M059J (cell line): ENCODE data around the gene SMIM20. TPM values are rescaled to one million over a fixed set of nuclear protein-coding genes. Genes with fewer than 3 reads are reported as not detected.
A peak's percentile ranks its signal among the peaks of the same experiment; 100 is the strongest.
"Not testable (repeated sequence)": the region's sequence is repeated elsewhere in the genome, so short reads cannot be mapped to it uniquely, and the experiment has no call there.

ENCODE experiments used
- DNase-seq: peaks from one replicate; pipeline ENCODE4 v3.0.0-alpha.2; 2012; ENCODE audit warnings: low read depth
- total RNA-seq: library from RNA; depleted of rRNA; stranded (reverse); fragments of >200 nt; shearing (Covaris generic); gene quantifications from 2 replicates; pipeline ENCODE4 v1.2.3, GENCODE V29; 2014; rRNA removed

SMIM20 gene
- 50.7 and 54.1 TPM in 2 replicates for total RNA-seq

DNA sequence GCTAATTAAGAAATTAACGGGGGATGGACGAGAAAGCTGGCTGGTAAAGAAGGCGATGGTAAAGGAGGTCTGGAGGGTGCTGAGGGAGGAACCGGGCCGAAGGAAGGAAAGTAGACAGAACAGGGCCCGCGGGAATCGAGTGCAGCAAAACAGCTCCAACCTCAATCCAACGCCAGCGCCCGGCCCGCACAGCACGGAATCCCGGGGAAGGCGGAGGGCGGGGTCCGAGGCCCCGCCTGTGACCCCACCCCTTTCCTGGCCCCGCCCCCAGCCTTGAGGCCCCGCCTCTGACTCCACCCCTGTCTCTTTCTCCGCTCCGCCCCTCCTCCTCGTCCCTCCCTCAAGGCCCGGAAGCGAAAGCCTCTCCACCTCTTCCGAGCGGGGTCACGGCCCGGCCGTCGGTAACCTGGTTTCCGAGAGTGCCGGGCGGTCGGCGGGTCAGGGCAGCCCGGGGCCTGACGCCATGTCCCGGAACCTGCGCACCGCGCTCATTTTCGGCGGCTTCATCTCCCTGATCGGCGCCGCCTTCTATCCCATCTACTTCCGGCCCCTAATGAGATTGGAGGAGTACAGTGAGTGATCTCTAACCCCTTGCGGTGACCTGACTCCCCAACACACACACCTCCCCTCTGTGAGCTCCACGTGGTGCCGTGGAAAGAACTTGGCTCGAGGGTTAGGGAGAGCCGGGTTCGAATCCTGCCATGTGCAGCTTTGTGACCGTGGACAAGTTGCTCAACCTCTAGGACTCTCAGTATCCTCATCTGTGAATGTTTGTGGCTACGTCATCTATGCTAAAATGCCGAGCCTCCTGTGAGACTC lies at the start of gene SMIM20:
SMIM20 (plus strand) TSS at position 370 of the 819 bp plus-strand sequence; CDS start at position 464, 94 bp downstream.
- DNase-seq = peak; percentile 79

DNA sequence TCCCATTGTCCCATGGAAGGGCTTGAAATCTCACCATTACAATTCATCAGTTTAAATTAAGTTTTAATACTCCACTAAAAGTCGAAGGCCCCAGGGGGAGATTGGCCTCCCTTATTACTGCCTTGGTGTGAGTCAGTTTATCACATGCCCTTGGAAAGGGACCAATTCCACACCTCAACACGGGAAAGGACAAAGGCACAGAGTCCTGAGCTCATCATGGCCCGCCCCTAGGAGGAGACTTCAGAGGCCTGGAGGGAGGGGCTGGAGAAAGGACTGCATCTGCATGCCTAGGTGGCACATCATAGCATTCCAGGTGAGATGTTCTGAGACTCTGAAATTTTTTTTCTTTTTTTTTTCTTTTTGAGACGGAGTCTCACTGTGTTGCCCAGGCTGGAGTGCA lies 48.4 kb upstream of the SMIM20 start:
- peak; percentile 67 for DNase-seq

DNA sequence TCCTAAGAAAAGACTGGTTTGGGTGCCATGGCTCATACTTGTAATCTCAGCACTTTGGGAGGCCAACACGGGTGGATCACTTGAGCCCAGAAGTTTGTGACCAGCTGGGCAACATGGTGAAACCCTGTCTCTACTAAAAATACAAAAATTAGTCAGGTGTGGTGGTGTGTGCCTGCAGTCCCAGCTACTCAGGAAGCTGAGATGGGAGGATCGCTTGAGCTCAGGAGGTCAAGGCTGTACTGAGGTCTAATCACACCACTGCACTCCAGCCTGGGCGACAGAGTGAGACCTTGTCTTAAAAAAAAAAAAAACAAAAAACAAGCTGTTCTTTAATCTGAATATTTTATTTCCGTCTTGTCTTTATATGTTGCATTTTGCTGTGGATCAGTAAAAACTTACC lies 47.6 kb upstream of the SMIM20 start:
- not testable (repeated sequence) for DNase-seq

DNA sequence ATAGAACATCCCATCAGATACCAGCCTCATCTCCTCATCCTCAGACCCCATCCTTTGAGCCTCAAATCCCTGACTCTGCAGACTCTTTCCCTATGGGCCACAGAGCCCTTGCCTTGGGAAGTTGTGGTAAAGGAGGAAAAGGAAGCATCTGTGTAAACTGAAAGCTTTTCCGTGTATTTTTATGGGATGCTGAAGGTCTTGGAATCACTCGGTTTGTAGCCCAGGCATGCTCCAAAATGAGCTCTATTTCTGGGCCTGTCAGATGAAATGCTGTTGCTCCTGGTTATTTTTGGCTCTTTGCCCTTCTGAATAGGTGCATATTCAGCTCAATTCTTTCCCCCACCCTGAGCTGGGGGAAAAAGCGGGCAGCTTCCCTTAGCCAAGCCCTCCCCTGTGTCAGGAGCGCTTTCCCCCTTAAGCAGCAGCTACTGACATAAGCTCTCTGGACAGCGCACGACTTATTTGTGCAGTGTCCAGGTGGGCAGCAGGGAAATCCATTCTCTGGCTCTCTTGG lies 46.2 kb upstream of the SMIM20 start:
- no peak for DNase-seq

DNA sequence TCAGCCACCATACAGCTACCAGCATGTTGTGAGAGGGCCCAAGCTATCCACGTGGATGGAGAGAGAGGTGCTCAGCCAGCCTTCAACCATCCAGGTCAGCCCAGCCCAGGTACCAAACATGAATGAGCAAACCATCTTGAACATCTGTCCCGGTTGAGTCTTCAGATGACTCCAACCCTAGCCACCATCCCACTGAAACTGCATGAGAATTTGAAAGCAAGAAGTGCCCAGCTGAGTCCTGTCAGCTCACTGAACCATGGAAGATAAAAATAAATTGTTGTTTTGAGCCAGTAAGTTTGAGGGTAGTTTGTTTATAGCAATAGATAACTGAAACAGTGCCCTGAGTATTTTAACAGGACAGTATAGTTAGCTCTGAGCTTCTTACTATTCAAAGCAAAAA lies 43.9 kb upstream of the SMIM20 start:
- no peak for DNase-seq

DNA sequence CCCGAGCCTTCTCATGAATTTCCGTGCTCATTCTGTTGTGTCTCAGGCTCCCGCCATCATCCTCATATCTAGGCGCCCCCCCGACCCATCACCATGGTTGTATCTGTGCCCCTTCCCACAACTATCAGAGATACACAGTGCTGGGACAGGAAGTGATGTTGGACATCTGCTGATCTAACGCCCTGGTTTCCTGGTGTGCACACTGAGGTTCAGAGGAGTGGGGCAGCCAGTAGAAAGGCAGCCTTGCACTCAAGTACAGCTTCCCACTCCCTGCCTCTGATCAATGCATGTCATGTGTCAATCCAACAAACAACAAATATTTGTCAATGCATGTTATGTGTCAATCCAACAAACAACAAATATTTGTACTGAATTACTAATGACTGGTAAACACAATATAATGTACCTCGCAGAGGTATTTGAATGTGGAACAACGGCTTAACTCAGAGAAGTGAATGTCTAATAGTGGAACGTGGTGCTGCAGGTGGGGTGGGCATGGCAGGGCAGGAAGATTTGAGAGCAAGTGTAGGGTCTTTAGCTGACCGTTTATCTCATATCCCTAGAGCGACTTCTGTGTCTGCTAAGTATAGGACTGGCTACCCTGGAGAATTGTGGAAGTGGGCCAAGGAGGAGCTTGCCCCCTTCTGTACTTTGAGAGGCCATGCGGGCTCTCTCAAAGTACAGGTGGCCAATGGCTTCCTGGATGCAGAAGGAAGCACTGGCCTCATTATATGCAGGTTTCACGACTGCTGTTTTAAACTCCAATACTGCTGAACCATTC lies 41.0 kb upstream of the SMIM20 start:
- DNase-seq = no peak

DNA sequence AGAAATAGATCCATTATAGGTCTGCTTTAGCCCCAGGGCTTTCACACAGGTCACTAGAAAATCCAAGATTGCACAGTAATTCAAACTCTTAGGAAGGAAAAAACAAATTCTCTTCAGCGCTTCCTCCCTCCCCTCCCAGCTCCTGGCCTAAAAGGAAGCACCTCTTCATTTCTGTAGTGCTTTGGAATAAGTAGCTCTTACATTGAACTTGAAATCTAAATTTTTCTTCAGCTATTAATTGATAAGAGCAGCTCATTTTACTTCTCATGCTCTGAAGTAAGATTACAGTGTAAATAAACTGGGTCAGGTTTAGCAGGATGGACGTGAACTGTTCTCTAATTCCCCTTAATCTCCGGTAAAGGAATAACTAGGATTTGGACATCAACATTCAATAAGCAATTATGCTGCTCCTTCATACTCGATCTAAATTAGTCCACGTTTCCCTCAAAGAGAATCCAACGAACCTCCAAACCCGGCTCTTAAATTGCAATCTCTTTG lies 40.3 kb upstream of the SMIM20 start:
- DNase-seq = no peak

DNA sequence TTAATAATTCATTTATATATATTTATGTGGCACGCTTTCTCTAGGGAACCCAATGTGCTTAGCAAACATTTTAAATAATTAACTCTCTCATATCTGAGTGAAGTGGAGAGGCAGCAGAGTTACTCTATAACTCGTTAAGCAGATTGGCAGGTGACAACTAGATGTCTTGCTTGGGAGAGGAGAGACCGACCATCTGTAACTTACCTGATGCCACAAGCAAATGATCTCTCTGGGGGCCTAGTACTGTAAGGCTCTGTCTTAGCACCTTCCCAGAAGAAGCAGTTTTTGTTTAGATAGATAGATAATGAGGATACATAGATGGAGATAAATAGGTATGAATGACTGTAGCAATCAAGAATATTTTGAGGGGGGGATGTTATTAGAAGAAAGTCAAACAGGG lies 39.4 kb upstream of the SMIM20 start:
- no peak for DNase-seq

DNA sequence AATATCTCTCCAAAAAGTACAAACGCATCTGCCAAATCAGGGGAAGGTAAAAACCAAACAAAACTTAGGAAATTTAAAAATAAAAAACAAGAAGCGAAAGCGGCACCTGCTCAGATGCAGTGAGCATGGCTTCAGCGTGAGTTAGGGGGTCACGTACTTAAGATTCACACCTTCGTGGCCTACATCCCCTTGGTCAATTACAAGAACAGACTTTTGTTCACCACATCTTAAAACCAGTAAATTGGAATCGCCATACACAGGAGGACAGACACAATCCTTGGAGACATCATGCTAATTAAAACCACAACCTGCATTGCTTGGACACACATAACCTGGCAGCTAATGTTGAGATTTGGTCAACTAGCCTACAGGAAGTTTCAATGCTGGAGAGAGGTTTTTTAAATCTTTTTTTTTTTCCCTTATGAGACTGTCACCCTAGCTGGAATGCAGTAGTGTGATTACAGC lies 38.7 kb upstream of the SMIM20 start:
- DNase-seq = no peak

DNA sequence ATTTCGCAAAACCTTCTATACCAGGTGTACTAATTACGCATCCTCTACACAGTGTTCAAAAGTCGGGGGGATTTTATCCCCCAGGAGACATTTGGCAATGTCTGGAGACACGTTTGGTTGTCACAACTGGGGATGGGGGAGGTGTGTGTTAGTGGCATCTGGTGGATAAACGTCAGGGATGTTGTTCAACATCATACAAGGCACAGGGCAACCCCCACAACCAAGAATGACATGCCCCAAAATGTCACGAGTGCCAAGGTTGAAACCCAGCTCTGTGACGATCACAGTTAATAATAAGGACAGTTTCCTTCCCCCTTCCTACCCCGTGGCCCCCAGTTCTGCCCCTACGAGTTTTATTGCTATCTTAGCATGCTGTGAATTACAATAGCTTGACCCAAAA lies 35.3 kb upstream of the SMIM20 start:
- no peak for DNase-seq

DNA sequence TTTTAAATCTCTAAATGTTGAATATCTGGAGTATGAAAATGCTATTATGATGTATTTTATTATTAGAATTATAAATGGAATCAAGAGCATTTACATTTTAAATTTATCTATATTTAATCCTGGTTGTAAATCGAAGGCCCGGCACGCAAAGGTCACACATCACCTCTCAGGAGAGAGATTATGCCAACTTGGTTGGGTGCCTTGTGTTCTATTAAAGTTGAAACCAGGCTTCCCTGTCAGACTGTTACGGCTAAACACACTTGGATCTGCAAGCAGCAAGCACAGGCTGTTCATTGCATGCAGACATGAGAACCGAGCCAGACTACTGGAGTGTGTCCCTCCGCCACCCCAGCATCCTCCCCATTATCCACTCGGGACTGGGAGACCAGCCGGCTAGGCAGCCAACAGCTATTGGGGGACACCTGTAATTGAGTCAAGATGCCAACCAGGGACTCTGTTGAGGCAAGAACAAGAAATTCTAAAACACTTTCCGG lies 34.9 kb upstream of the SMIM20 start:
- no peak for DNase-seq

DNA sequence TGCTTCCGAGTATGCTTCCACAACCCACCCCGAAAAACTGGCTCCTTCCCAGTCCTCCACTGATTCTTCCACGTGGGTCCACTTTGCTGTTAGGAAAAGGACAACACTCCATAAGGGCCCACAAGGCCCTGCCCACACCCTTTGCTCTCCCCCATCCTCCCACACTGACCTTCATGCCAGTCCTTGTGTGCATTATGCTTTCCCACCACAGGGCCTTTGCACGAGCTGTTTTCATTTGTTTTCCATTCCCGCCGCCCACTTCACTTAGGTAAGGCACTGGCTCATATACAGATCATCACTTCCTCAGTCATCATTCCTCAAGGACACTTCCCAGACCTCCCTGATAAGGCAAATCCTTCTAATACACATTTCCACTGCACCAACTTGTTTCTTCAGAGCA lies 34.4 kb upstream of the SMIM20 start:
- DNase-seq = no peak

DNA sequence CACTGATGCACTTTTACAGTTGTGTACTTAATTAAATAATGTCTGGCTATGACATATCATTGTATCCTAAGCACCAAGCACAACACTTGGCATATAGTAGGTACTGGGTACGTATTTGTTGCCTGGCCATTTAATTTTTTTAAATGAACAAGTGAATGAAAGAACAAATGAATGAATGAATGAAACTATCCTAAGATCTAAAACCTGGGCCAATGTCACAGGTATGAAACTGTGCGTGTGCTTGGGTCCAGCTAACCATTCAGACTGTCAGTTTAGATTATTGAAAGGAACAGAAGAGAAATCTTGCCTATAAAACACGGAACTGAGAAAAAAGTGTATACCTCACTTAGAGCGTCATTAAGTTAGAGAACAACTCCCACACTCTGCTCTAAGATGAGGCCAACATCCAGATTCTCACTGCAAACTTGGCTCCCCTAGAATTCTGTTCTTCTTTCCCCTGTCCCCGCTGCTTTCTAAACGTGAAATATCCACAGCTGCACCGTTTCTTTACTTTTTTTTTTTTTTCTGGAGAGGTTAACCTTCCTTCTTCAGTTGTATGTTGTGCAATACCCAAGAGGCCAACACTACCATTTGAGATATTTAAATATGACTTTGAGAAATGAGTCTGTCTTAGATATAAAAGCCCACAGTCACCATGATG lies 33.9 kb upstream of the SMIM20 start:
- DNase-seq = no peak

DNA sequence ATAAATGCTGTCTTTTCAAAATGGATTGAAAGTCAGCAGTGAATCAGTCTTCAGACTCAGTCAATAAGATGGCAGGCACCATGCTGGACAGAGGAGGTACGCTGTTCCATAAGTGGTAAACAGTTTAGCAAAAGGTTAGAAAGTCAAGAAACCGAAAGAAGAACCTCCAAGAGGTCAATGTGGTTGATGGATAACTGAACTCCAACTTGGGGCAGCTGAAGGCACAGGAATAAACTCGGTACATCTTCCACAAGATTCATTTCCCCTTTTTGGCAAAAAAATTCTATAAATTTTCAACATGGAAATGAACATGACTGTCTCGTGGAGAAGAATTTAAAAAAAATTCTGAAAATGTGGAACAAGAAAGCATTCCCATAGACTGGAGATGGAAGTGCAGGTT lies 32.8 kb upstream of the SMIM20 start:
- no peak for DNase-seq

DNA sequence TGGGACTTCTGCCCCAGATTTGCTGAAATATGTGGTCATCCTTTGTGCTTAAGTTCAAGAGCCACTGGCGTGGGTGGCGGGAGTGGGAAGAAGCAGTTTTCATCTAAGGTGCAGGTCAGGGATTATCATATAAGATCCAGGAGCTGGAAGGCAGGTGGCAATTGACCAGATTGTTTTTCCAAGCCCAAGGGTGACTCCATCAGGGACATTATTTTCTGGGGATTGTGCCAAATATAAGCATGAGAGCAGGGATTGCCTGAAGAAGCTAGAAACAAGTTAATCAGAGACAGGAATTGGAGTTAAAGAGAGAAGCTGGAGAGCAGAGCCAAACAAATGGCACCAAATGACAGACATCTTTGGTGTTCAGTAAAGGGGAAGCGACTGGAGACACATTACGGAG lies 31.8 kb upstream of the SMIM20 start:
- DNase-seq = no peak

DNA sequence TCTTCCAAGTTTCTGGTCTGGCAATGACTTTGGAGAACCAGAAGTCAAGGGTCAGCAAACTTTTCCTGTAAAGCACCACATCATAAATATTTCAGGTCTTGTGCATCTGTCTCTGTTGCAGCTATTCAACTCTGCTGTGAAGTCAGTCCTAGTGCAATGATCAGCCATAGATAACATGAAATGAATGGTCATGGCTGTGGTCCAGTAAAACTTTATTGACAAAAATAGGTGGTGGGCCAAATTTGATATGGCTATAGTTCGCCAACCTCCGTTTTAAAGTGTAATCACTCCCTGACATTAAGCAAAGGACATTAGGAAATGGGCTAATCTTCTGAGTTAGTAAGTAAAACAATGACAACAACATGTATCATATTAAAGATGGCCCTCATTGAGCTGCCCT lies 30.5 kb upstream of the SMIM20 start:
- DNase-seq = no peak

DNA sequence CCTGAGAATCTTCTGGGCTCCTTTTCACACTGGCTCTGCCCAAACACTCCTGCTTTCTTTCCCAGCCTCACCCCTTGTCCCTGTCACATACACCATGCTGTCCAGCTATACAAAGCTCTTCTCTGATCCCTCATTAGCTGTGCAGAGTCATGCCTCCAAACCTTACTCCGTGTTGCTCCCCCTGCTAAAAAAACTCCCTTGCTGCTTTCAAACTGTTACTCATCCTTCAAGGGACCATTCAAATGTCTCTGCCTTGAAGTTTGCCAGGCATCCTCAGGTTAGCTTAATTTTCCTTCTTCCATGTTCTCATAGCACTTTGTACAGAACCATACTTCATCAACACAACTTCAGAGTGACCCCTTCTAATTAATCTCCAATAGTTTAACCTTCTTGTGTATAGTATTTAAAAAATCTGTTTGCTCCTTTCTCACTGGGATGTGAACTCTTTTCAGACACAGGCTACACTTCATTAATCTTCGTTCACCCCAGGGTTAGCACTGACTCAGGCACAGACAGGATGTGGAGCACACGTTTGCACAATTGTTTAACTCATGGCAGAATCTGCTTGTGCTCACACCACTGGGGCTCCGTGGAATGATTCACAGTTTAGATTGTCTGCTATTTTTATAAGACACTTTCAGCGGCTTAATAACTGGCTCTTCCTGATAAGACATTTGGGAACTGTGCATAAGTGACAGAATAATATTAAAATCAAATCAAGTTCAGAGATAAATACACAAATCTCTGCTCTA lies 29.8 kb upstream of the SMIM20 start:
- peak; percentile 44 for DNase-seq

DNA sequence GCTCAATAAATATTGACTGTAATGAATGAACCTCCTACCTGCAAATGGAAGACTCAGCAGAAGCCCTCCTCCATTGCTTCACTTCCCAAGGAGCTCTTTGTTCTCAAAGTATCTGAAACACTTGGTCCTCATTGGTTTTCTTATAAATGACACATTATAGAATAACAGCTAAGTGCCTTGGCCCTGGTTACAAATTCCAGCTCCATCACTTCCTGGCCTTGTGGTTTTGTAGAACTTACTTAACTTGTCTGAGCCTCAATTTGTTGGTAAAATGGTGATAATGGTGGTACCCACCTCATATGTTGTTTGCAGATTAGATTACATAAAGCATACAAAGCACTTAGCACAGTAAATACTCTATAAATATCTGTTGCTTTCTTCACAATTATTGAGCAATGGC lies 25.2 kb upstream of the SMIM20 start:
- DNase-seq = no peak

DNA sequence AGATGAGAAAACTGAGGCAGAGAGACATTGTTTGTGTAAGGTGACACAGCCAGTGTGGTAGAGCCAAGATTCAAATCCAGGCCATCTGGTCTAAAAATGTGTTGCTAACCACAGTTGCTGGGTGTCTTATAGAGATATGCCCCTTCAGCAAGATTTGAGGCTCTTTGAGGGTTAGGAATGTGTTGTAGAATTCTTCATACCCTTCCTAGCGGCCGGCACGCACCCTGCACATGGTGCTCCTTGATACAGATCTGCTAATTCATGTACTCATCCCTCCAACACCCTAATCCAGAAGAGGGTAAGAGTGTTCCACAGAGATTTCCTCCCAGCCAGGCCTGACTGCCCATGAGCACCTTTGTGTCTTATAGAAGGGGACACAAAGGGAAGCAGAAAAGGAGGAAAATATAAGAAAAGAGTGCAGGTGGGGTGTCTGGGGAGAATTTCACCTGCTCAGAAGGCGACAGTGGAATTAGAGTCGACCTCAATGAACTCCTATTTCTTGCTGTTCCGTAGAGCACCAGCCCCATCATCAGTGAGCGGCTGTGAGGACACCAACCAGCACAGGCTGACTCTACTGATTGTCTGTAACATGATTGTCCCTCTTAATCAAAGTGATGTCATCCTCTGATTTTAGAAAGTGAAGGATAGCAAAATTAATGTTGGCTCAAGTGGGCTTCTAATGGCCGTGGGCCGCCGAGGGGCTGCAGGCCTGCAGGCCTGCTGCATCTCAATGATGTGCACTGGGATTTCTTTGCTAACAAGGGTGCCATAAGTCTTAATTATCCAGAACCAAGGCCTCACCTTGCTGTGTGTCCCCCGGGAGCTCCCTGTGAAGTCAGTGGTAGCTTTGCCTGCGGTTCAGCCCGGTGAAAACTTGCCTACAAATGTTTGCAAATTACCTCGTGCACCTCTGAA lies 24.2 kb upstream of the SMIM20 start:
- no peak for DNase-seq
